Right lobe of liver (tissue), 6 donors: Measurements from ENCODE around the gene ENC1. TPM values are rescaled to one million over a fixed set of nuclear protein-coding genes. Genes with fewer than 3 reads are reported as not detected.

Source experiments
- ATAC-seq, 4 donors: fragments of 200-7000 bp; cut with Tn5 transposase; one replicate each; pipeline ENCODE4 v1.9.1; 2020; ENCODE audit warnings: mild to moderate bottlenecking in 4 of 4, moderate library complexity in 4 of 4
- DNase-seq, 3 donors: peaks; one replicate each; pipeline ENCODE4 v3.0.0-alpha.2; 2020
- H3K27ac ChIP-seq, 3 donors: fragments of 200-600 bp; one replicate each; pipeline ENCODE4 v1.8.0; 2022
- H3K27me3 ChIP-seq, 2 donors: fragments of 200-600 bp; one replicate each; pipeline ENCODE4 v1.8.0; 2022
- H3K36me3 ChIP-seq, 4 donors: fragments of 200-600 bp; sonication (generic) in 1 of 4; one replicate each; pipeline versions ENCODE4 v1.5.1 to v1.8.0; 2017 to 2022; ENCODE audit warnings: control low read depth in 1 of 4
- H3K4me1 ChIP-seq, 4 donors: fragments of 200-600 bp; sonication (generic) in 1 of 4; one replicate each; pipeline versions ENCODE4 v1.5.1 to v1.8.0; 2017 to 2022; ENCODE audit warnings: control low read depth in 1 of 4
- H3K4me3 ChIP-seq, 3 donors: fragments of 200-600 bp; one replicate each; pipeline ENCODE4 v1.8.0; 2022
- H3K9me3 ChIP-seq, 4 donors: fragments of 200-600 bp; sonication (generic) in 1 of 4; one replicate each; pipeline versions ENCODE4 v1.5.1 to v1.8.0; 2017 to 2022; ENCODE audit warnings: control low read depth in 1 of 4
- CTCF ChIP-seq, 4 donors: fragments of 200-600 bp in 3 of 4; fragments of 450-650 bp in 1 of 4; IDR thresholded peaks; one replicate each; pipeline versions ENCODE4 v1.5.1 to v1.8.0; 2016 to 2022; ENCODE audit warnings: antibody characterized with exemption in 4 of 4, mild to moderate bottlenecking in 2 of 4
- POLR2A ChIP-seq: fragments of 450-650 bp; IDR thresholded peaks from one replicate; pipeline ENCODE4 v1.6.1; 2017; ENCODE audit warnings: antibody characterized with exemption, mild to moderate bottlenecking
- WGBS: methylation state at CpG from one replicate; pipeline ENCODE4 v1.1.6; 2018; ENCODE audit warnings: low coverage, low lambda C conversion rate; ENCODE audit not compliant: insufficient coverage; ENCODE audit errors: missing lambda C conversion rate; 5-methylcytosine and 5-hydroxymethylcytosine counted together
- intact Hi-C, 2 donors: fragments of 100-400 bp; cut with DNase I; formaldehyde crosslinking; loops; one replicate each; pipeline versions ENCODE4 v1.11.2 to v1.14.1; 2022
- total RNA-seq, 6 experiments: library from RNA; depleted of rRNA in 2 of 6; stranded (reverse); fragments of >200 nt in 2 of 6; fragmentation: NEBNext Ultra II Directional in 3 of 6; extraction: Animal tissue kit (Norgen Biotek cat#: 25700) in 3 of 6; gene quantifications; one replicate each; pipeline versions ENCODE4 v1.1.0 to v1.2.4, GENCODE V29; 2016 to 2023
- donor health status: DM: no; HTN: yes; CAD: no.
- donor health status: DM: no; HTN: no; CAD: no.
- donor health status: DM: no; HTN: no; CAD: no.
- donor health status: DM: no; HTN: yes; CAD: no.
- donor health status: DM: no; HTN: yes; CAD: no.

The ENC1 gene
- total RNA-seq, 6 experiments from 2014 or later, result 4.5 to 6.8 (median 5.5) TPM

GRCh38 chr5:74613283-74613682, 27.2 kb downstream of the ENC1 start:
- TF ChIP-seq POLR2A (no peak), CTCF (IDR thresholded peaks at IDR 0.05) (no peak)
- peaks cover 0 to 8% (median 0%) of the 10 kb centered on the region in 4 donors for H3K4me1 ChIP-seq
- H3K27me3 ChIP-seq, result no peaks in the 10 kb centered on the region
- H3K4me3 ChIP-seq, result no peak overlapping the region
- ATAC-seq (peak in 2 of 4 donors; percentile 17 to 18), DNase-seq (no peak)
- no peaks in the 10 kb centered on the region for H3K36me3 ChIP-seq
- WGBS, result 70% methylated on average over 2 of the region's 2 CpGs
- H3K27ac ChIP-seq, result no peak overlapping the region
- intact Hi-C loops, result no loop called here
- H3K9me3 ChIP-seq, result no peaks in the 10 kb centered on the region

- intact Hi-C loops, result no loop called here
- TF ChIP-seq CTCF (IDR thresholded peaks at IDR 0.05), result no peak
- TF ChIP-seq POLR2A, result no peak
- WGBS, result 63% methylated on average over 1 of the region's 3 CpGs
- H3K27me3 ChIP-seq, result no peaks in the 10 kb centered on the region
- DNase-seq (no peak), ATAC-seq (no peak)
- H3K4me1 ChIP-seq, result peaks cover 0 to 3% (median 0%) of the 10 kb centered on the region in 4 donors
- H3K36me3 ChIP-seq, result no peaks in the 10 kb centered on the region
- H3K27ac ChIP-seq, result no peak overlapping the region
- no peak overlapping the region for H3K4me3 ChIP-seq
- no peaks in the 10 kb centered on the region for H3K9me3 ChIP-seq
Observed at GRCh38 chr5:74612045-74612444, 28.5 kb downstream of the ENC1 start.

- DNase-seq, result no peak
- Histone ChIP-seq H3K27ac (no peak overlapping the region), H3K4me1 (no peaks in the 10 kb centered on the region), H3K9me3 (no peaks in the 10 kb centered on the region), H3K27me3 (no peaks in the 10 kb centered on the region), H3K4me3 (no peak overlapping the region), H3K36me3 (no peaks in the 10 kb centered on the region)
- 86% methylated on average over 4 of the region's 5 CpGs for WGBS
- ATAC-seq, result no peak
- no peak for TF ChIP-seq POLR2A
- TF ChIP-seq CTCF (IDR thresholded peaks at IDR 0.05), result no peak
- intact Hi-C loops, result no loop called here
Observed at GRCh38 chr5:74608736-74609601, 31.6 kb downstream of the ENC1 start.

GRCh38 chr5:74605759-74606158, 34.8 kb downstream of the ENC1 start:
- Histone ChIP-seq H3K27ac (no peak overlapping the region), H3K36me3 (no peaks in the 10 kb centered on the region), H3K4me3 (no peak overlapping the region), H3K9me3 (no peaks in the 10 kb centered on the region), H3K27me3 (no peaks in the 10 kb centered on the region), H3K4me1 (no peaks in the 10 kb centered on the region)
- intact Hi-C loops, result no loop called here
- WGBS, result 98% methylated on average over 4 of the region's 4 CpGs
- ATAC-seq (no peak), DNase-seq (no peak)
- TF ChIP-seq POLR2A (no peak), CTCF (IDR thresholded peaks at IDR 0.05) (no peak)
